Fibroblast of pulmonary artery (primary cell): Measurements from ENCODE around the gene CLK2.

Source experiments
- DNase-seq: peaks from one replicate; pipeline ENCODE4 v3.0.0-alpha.2; 2010; ENCODE audit warnings: low read depth
- H3K4me3 ChIP-seq: replicated peaks from 2 replicates; pipeline ENCODE4 v1.5.1; 2011; ENCODE audit warnings: low read depth, mild to moderate bottlenecking, control low read depth, low read length, moderate library complexity
- TF ChIP-seq, protein P1 (sequence below): IDR thresholded peaks from 2 replicates; pipeline ENCODE4 v1.5.1; 2011; ENCODE audit warnings: mild to moderate bottlenecking, control low read depth, low read length, inconsistent platforms; ENCODE audit errors: missing control alignments

CLK2 gene

GRCh38 chr1:155318082-155318481 lies 44.8 kb upstream of the CLK2 start:
- H3K4me3 ChIP-seq: no peak overlapping the region

GRCh38 chr1:155316922-155317321 lies 43.6 kb upstream of the CLK2 start:
- H3K4me3 ChIP-seq: no peak overlapping the region
- TF ChIP-seq, protein P1, sequence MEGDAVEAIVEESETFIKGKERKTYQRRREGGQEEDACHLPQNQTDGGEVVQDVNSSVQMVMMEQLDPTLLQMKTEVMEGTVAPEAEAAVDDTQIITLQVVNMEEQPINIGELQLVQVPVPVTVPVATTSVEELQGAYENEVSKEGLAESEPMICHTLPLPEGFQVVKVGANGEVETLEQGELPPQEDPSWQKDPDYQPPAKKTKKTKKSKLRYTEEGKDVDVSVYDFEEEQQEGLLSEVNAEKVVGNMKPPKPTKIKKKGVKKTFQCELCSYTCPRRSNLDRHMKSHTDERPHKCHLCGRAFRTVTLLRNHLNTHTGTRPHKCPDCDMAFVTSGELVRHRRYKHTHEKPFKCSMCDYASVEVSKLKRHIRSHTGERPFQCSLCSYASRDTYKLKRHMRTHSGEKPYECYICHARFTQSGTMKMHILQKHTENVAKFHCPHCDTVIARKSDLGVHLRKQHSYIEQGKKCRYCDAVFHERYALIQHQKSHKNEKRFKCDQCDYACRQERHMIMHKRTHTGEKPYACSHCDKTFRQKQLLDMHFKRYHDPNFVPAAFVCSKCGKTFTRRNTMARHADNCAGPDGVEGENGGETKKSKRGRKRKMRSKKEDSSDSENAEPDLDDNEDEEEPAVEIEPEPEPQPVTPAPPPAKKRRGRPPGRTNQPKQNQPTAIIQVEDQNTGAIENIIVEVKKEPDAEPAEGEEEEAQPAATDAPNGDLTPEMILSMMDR: no peak
- no peak for DNase-seq

More at GRCh38 chr1:155318082-155318481, 44.8 kb upstream of the CLK2 start:
- TF ChIP-seq, protein P1: no peak
- DNase-seq: no peak

DNA sequence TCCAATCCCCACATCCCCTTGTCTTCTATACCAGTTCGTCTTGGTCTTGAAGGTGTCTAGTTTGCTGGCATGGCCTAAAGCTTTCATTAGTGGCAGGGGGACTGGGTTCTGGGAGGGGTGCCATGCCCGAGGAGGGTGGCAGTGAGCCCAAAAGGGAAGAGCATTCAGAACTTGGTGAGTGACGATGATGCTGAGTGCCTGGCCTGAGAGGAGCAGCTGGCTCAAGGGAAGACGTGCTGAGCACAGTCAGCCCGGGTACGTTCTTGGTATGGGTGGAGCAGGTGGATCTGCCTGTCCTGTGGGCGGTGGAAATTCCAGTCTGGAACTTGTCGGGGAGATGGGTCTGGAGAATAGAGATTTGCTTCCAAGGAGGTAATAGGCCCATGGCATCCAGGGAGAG lies 40.0 kb upstream of the CLK2 start:
- no peak for DNase-seq
- TF ChIP-seq, protein P1: no peak
- no peak overlapping the region for H3K4me3 ChIP-seq

- DNase-seq: no peak
- peak overlapping the region; percentile 95 for H3K4me3 ChIP-seq
- TF ChIP-seq, protein P1: no peak
Observed at GRCh38 chr1:155309423-155310021, 36.2 kb upstream of the CLK2 start.

DNA sequence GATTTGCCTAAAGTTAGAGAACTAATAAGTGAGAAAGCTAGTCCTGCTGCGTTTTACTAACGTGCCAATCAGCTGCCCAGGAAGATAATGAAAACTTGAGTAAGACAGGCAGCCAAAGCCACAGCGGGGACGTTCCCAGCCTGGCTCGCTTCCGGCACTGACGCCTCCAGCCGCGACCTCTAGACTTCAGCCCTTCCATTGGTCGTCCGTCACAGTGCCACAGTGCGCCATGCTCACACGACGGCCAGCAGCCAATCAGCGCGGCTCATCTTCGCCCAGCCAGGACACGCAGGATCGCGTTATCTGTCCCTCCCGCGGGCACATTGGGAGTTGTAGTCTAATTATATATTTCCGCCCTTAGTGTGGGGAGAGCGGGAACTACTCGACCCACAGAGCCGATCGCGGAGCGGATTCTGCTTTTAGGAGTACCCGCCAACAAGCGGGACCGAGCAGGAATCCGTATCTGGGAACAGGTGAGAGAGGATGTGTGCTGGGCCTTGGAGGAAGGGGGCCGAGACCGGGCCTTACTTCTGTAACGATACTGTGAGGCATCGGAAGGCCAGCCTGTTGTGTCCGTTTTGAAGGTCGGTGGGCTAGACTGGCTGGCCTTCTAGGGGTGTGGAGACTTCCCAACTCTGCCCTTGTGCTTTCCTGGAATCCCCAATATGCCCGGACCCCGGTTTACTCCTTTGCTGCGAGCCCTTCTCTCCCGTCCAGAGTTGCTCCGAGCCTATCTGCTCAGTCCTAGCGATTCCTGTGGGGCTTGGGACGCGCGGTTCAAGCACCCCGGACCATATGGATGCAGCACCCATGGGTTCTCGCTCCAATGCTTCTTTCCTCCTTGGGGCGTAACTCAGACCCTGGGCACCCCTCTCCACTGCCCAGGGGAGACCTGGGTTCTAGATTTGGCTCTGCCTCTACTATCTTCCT lies 35.5 kb upstream of the CLK2 start, which contains the start of gene FDPS:
FDPS (plus strand) TSS at position 374 of the 930 bp plus-strand sequence. CDS start 924 bp downstream, outside the sequence.
- DNase-seq: peak; percentile 99
- peak within 1 kb of the TSS; percentile 95 for H3K4me3 ChIP-seq
- TF ChIP-seq, protein P1: no peak

GRCh38 chr1:155307247-155307740 lies 34.0 kb upstream of the CLK2 start:
- TF ChIP-seq, protein P1: peak; percentile 48
- DNase-seq: peak; percentile 63
- no peak overlapping the region for H3K4me3 ChIP-seq
